GM10847 (cell line): ENCODE results near the gene PTPRR.

Experiments used
- POLR2A ChIP-seq: IDR thresholded peaks from 2 replicates; pipeline ENCODE4 v1.6.1; 2011; ENCODE audit not compliant: insufficient read length; ENCODE audit errors: extremely low read depth

Gene PTPRR, protein sequence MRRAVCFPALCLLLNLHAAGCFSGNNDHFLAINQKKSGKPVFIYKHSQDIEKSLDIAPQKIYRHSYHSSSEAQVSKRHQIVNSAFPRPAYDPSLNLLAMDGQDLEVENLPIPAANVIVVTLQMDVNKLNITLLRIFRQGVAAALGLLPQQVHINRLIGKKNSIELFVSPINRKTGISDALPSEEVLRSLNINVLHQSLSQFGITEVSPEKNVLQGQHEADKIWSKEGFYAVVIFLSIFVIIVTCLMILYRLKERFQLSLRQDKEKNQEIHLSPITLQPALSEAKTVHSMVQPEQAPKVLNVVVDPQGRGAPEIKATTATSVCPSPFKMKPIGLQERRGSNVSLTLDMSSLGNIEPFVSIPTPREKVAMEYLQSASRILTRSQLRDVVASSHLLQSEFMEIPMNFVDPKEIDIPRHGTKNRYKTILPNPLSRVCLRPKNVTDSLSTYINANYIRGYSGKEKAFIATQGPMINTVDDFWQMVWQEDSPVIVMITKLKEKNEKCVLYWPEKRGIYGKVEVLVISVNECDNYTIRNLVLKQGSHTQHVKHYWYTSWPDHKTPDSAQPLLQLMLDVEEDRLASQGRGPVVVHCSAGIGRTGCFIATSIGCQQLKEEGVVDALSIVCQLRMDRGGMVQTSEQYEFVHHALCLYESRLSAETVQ

DNA sequence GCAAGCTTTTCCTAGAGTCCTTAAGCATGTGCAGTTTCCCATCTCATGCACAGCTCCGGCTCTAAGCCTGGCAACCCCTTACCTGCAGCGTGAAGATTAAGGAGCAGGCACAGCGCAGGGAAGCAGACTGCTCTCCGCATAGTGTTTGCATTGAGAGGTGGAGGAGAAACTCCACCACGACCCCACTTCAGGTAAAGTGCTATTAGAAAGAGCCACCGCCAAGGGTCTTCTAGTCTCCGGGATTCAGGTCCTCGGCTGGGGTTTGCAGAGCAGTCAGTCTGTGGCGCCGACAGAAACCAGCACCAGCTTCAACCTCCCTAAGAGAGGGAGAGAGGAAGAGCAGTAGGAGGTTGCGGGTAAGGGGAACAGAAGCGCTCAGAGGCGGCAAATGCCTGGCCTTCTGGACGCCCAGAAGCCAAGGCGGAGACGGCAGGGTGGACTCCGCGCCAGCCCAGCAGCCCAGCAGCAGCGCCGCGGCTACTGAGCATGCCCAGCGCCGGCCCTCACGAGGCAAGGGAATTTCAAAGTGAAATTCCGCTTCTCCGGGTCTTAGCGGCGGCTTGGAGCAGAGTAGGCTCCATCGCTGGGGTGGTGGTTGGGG, at the start of gene PTPRR:
TSS of gene PTPRR (minus strand) at position 488 of the 601 bp plus-strand sequence. CDS start at position 140, 348 bp downstream.
- no peak for TF ChIP-seq POLR2A

DNA sequence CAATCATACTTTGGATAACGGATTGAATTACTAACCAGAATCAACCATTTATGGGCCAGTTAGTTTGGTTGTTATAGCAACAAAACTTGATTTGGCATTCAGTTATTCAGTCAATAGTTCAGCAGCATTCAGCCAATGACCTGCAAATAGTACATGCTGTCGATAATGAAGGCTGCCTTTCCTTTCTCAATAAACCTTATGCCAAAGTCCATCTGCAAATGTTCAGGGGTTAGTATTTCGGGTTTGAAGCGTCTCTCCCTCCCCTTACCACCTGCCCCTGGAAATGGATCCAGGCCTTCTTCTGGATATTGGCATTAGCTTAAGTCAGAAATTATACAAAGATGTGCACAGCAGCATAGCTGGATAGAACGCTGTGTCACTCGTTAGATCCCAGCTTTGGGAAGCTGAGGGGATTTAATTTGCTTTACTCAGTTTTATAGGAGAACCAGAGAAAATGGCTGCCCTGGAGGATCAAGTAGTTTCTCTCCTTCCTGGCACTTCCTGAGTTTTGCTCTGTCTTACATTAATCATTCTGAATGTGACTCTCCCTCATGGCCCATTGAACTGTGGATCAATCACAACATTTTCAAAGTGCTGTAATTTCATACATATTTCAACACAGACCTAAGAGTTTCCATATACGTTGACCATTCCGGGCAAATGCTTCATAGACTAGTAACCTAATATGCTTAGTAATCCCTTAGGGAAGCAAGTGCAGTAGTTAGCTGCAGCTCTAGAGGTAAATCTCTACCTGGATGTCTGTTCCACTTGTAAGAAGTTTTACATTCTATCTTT, 46.7 kb upstream of the PTPRR start:
- TF ChIP-seq POLR2A = no peak

DNA sequence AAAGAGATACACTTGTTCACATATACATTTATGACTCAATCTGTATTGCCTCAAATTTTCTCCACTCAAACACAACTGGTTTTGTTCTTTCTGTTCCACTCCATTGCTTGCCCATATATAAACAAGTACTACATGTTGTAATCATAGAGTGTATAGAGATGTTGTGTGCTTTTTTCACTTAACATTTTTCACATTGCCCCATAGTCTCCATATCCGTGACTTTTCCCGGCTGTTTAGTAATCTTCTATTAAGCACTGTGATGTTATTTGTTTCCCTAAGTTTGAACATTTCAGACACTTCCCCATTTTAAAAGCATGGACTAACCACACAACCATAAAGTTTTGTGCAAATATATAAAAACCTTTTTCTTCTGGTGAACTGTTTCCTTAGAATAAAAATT, 45.5 kb upstream of the PTPRR start:
- TF ChIP-seq POLR2A = no peak

DNA sequence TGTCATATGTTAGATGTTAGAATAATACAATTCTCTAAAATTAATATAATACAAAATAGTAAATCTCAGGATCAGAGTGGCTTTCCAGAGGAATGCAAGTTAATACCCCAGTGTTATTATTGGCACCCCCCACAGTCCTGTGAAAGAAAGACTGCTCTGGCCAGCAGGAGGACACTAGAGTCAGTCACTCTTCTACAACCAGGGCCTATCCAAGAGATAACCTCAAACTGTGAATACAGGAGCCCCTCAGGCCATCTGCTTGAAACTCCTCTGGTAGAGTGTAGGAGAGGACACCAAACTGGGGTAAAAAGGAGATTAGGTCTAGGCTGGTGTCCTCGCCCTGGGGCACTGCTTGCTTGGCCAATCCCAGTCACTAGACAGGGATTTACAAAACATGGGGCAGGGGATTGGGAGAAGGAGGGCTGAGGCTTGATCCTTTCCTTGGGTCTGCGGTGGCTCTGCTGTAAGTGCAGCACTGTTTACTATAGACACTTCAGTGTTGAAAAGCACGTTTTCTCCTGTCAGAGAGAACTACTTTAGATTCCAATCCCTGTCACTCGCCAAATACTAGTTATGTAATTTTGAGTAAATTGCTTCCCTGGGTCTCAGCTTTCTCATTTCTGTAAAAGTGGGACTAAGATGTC, 44.5 kb upstream of the PTPRR start:
- no peak for TF ChIP-seq POLR2A

DNA sequence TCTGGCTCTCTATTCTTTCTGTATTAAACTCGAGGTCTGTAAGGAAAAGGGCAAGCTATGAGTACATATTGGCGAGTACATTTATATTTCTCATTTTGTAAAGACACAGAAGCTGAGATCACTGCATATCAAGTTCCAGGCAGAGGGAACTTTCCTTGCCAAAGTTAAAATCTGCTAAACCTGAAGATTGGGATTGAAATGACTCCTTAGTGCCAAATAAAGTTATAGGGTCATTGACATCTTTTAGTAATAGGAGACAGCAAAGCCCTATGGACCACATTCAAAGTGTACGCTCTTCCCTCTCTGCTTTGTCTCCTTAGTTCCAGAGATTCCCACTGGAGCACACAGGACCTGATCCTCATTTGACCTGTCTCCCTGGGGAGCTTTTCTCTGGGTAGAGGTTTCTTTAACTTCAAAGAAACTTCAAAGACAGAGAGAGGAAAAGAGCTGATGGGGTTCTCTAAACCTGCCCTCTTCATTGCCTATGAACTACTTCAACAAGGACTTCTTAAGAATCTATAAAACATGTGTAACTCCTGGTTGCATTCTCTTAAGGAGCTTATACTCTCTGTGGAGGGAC, 42.6 kb upstream of the PTPRR start:
- TF ChIP-seq POLR2A = no peak

DNA sequence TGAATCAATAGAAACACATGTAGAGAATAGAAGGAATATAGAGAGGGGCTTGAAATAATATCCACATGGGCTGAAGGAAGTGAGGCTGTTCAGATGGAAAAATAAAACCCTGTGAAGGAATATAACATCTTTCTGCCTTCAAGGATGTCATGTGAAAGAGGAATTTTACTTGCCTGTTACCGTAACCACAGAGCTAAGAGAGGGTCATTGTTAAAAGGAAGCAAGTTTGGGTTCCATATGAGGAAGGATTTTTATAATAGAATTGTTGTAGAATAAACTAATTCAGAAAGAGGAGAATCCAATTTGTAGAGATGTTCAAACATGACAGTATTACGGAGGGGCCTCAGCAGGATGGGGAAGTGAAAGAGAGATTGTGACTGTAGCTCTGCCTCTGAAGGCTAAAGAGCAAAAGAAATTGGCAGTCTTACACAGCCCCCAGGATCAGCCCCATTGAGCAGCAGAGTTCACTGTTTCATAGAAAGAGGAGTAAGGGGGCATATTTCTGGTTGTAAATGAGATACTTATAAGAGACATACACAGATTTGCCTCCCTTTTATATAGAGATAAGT, 41.8 kb upstream of the PTPRR start:
- TF ChIP-seq POLR2A = no peak

DNA sequence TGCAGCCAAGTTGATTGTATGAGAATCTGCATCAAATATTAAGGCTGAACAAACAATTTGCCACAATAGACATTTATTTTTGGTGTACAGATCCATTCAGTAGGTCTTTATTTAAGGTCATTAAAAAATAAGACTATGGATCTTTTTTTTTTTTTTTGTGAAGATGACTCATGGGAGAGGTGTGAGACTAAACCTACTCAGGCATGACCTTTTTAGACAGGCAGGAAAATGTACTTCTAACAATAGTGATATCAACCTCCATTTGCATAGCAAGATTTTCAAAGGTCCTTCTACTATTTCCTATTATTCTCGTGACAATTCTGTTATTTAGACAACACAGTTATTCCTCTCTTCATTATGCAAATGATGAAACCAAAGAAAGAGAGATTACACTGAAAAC, 39.9 kb upstream of the PTPRR start:
- TF ChIP-seq POLR2A = no peak

DNA sequence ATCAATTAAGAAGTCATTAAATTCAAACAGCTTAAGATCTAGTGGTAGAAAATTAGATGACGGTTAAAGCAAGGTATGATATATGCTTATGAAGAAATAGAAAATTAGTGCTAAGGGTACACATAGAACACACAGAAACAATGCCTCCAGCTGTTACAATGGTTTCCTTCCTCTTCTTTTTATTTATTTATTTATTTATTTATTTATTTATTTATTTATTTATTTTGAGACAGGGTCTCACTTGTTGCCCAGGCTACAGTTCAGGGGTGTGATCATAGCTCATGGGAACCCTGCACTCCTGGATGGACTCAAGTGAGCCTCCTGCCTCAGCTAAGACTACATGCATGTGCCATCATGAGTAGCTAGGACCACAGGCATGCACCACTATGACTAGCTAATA, 34.9 kb upstream of the PTPRR start:
- TF ChIP-seq POLR2A = no peak

DNA sequence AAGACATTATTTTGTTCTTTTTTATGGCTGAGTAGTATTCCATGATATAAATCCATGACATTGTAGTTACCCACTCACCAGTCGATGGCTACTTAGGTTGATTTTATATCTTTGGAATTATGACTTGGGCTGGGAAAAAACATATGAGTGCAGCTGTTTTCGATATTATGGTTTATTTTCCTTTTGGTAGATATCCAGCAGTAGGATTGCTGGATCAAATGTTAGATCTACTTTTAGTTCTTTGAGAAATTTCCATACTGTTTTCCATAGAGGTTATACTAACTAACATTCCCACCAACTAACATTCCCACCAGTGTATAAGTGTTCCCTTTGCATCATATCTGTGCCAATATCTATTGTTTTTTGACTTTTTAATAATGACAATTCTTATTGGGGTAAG, 29.9 kb upstream of the PTPRR start:
- no peak for TF ChIP-seq POLR2A

DNA sequence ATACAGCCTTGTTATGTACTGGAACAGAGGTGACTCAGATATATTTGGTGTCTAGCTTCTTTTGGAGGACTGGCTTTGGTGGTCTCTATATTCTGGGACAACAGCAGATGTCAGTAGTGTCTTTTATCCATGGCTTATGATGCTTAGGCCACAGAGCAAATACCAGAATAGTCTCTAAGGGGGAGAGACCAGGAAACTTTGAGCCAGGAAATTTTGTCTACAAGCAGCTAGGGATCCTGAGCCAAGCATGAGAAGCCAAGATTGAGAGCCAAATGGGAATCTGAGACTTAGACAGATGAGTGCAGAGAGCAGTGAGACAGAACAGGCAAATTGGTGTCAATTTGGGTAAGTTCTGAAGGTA, 28.4 kb upstream of the PTPRR start:
- TF ChIP-seq POLR2A = no peak

DNA sequence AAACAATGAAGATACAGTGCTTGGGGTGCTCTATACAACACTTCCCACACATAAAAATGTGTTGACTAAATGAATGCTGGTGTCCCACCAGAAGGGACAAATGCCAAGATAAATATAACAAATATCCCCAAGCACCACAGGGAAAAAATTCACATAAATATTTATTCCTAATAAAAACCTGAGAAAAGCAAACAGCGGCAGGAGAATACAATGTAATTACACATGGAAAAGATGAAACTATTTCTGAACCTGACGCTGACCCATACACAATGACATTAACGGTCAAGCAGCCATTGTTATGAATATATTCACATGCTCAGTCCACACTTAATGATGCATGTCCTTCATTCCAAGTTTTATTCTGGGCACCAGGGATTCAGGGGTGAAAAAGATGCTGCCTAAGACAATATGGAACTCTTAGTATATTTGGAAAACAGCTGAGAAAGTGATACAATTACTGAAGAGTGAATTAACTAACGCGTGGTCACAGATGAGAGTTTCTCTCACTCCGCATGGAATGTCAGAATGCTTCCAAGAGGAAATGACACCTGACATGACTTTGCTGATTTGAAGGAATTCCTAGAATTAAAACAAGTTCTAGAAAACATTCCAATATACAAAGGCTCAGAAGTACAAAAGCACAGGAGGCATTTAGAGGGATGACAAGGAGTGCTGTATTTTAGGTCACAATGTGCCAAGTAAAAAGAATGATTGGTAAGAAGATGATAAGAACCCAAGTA, 27.9 kb upstream of the PTPRR start:
- no peak for TF ChIP-seq POLR2A

DNA sequence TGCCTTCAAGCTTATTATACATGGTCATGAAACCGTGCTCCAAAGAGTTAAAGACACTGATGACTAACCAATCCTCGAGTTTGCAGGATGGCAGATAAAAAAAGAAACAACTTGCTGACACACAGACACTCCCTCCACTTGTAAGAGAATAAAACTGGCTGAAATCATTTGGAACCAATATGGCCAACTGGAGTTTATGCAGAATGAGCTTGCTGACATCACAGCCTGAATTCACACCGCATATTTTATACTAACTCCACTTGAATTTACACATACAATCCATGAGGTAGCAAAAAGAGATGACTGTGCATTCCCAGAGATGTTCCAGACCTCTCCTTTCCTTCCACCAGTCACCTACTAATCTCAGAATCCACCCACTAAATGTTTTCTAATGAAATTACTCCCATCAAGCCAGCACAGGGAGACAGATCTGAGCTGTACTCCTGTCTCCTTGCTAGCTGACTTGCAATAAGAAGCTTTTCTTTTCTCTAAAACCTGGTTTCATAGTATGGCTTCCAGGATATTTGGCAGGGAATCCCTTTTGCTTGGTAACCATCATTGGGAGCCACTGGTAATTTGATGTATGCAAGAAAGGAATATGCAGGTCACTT, 15.8 kb upstream of the PTPRR start:
- TF ChIP-seq POLR2A = no peak

DNA sequence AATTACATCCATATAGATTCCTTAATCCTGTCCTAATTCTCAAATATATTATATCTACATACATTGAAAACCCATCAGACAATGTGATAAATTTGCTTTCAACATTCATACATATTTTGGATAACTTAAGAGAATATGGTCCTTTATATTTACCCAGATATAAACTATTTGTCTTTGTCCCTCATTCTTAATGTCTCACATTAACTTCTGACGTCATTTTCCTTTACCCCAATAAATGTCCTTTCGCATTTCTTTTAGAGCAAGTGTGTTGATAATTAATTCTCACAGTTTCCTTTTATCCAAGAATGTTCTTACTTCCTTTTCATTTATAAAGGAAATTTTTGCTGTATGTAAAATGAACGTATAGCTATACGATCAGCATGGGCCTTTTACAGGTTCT, 12.6 kb upstream of the PTPRR start:
- no peak for TF ChIP-seq POLR2A

DNA sequence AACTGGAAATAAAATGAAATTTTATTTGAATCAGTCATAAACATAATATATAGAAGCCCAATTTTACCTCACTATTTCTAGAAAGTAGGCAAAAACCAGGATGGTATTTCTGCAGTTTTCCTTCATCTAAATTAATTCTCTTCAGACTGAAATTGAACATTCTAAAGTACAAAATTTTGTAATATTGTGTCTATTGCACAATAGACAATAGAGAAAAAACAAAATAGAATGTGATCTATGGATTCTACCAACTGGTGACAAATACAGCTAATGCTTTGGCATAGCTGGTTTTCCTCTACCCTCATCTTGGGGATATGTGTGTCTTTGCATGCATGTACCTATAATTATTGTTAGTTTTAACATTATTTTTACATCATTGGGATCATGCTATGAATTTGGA, 8.5 kb upstream of the PTPRR start:
- TF ChIP-seq POLR2A = no peak

DNA sequence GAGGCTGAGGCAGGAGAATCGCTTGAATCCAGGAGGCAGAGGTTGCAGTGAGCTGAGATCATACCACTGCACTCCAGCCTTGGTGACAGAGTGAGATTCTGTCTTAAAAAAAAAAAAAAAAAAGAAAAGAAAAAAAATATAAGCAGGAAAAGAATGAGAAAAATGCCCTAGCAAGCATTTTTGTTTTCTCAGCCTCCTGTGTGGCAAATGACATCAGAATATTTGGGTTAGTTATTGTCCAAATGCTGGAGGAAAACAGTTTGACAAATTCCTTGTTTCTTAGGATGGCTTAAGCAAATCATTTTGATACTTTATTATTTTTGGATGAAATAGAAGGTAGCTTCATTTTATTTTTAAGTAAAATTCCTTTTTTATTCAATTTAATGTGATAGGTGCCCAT, 7.5 kb upstream of the PTPRR start:
- no peak for TF ChIP-seq POLR2A
